GOT3 (cell line): ENCODE data around the gene CYP26B1.

ENCODE experiments used
- DNase-seq: peaks from one replicate; lab custom pipeline; 2025; ENCODE audit warnings: mixed read lengths; lab: John Stamatoyannopoulos, UW

CYP26B1 gene

GRCh38 chr2:72129681-72130340, 17.9 kb downstream of the CYP26B1 start:
- no peak for DNase-seq

GRCh38 chr2:72128843-72129227, 18.8 kb downstream of the CYP26B1 start:
- DNase-seq, result no peak

DNA sequence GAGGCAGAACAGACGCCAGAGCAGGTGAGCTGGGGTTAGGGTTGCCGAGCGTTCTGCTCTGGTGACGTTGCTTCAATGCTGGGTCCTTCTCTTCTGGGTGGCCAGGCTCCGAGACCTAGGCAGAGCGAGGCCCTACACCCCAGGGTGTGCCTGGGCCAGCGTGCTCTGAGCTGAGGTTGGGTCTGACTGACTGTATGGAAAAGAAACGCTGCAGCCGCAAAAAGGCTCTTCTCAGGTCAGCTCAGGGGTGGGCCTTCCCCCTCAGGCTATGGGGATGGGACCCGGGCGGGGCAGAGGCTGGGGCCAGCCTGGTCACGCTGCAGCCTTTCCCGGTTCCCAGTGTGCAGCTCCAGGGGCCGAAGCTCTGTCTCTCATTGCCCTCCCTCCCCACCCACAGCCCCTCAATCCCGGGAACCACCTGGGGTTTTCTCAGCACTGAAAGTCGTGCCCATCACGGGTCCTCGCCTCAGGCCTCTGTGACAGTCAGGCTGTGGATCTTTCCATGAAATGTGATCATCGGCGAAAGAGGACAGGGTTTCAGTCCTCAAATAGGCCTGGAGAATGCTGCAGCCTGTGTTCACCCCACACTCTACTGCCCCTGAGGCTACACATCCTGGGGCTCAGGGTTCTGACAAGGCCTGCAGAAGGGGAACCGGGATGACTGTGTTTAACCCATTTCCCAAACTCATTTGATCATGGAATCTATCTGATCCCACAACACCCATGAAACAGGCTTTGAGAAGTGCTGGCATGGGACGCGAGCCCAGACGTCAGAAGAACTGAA, 19.4 kb downstream of the CYP26B1 start:
- no peak for DNase-seq

DNA sequence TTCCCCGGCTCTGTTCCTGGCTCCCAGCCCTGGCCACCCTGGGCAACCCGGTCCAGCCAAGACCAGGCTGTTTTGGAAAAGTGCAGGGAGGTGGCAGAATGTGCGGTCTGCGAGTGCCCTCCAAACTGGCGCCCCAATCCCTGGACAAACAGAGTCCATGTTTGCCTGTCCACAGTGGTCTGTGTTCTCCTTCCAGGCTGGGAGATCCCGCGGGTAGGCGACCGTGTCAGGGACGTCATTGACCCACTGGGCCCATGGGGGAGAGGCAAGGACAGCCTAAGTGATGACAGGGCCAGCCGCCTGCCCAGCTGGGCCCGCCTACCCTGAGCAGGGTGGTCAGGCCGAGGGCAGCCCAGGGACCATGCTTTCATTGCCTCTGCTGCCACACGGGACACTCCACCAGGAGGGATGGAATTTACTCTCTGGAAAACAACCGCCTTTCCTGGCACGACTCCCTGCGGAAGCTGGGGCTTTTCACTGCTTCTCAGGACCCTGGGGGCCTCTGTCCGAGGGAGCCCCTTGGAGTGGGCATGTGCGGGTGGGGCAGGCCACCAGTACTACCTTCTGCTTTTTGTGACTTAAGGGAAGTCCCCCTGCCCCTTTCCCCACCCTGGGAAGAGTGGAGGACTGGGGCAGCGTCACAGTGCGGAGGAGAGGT, 20.1 kb downstream of the CYP26B1 start:
- DNase-seq, result no peak

DNA sequence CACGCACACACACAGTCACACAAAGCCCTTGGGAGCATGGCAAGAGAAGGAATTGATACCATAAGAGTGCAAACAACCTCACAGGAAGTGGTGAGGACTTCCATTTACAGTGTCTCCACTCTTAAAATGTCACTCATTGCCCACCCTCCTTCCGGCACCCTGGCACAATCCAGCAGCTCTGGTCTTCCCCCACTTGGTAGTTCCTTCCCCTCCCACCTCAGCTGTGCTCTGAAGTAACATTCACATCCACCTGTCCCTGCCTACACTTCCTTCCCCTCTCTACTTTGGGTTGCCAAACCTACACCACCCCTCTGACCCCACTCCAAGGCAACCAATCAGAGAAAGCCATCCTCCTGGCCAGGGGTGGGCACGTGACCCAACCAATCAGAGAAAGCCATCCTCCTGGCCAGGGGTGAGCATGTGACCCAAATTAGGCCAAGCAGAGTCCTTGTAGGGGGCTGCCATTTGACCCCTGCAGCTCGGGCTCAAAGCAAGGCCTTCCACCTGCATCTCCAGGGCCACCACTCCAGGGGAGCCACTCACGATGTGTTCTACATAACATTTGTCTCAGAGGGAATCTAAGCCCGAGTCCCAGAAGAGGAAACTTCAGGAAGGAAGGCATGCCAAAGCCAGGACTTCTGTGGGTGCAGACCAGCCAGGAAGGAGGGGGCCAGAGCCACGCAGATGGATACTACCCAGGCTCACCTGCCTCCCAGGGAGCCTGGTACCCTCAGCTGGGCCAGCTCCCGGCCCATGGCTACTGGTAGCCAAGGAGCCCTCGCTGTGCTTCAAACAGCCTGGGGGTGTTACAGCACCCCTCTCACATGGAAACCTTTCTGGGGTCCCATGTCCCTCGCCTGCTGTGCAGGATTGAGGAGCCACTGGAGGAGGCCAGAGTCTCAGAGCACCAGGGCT, 21.2 kb downstream of the CYP26B1 start:
- DNase-seq, result no peak

GRCh38 chr2:72124376-72124775, 23.3 kb downstream of the CYP26B1 start:
- no peak for DNase-seq

DNA sequence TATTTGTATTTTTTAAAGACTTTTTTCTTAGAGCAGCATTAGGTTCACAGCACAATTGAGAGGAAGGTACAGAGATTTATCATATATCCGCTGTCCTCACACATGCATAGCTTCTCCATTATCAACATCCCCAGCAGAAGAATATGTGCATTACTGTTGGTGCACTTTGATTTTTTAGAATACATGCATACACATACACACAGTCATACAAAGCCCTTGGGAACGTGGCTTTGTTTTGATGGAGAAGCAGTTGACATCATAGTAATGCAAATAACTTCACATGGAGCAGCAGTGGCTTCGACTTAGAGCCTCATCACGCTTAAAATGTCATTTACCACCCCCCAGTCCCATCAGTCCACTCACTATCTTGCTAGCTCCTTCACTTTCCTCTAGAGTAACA, 26.5 kb downstream of the CYP26B1 start:
- no peak for DNase-seq

GRCh38 chr2:72118951-72119350, 28.7 kb downstream of the CYP26B1 start:
- no peak for DNase-seq

- DNase-seq, result no peak
Measured at GRCh38 chr2:72118386-72118785, 29.3 kb downstream of the CYP26B1 start.

DNA sequence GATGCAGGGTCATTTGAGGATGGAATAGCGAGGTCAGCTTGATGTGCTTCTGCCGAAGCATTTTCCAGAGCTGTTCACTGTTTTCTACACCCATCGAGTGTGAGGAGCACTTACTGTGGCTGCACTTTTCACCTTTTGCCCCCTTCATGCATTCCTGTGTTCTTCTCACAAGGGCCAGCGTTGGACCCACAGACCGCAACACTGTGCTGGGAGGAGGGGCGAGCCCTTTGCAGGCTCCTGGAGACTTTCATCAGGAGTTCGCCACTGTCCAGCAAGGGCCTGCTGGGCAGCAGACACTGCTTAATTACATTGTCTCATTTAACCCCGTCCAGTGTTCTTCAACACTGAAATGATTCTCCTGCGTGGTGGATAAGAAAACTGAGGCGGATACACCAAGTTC, 29.9 kb downstream of the CYP26B1 start:
- DNase-seq, result no peak

GRCh38 chr2:72117029-72117428, 30.6 kb downstream of the CYP26B1 start:
- no peak for DNase-seq

- no peak for DNase-seq
Measured at GRCh38 chr2:72116081-72116533, 31.6 kb downstream of the CYP26B1 start.

GRCh38 chr2:72115110-72116080, 32.3 kb downstream of the CYP26B1 start:
- peak; percentile 87 for DNase-seq

DNA sequence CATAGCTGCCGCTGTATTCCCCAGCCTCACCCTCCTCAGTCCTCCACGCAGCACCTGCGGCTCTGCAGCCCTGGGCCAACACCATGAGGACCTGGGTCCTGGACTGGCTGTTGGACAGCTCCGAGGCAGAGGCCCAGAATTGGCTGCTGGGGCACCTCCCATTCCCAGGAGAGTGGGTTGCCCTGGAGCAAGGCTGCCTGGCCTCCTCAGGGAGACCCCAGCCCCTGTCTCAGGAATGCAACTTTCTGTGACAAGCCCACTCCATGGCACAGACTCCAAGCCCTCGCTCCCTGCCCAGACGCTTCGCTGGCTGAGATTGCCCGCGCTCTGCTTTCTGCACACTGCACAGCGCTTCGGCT, 33.0 kb downstream of the CYP26B1 start:
- no peak for DNase-seq

DNA sequence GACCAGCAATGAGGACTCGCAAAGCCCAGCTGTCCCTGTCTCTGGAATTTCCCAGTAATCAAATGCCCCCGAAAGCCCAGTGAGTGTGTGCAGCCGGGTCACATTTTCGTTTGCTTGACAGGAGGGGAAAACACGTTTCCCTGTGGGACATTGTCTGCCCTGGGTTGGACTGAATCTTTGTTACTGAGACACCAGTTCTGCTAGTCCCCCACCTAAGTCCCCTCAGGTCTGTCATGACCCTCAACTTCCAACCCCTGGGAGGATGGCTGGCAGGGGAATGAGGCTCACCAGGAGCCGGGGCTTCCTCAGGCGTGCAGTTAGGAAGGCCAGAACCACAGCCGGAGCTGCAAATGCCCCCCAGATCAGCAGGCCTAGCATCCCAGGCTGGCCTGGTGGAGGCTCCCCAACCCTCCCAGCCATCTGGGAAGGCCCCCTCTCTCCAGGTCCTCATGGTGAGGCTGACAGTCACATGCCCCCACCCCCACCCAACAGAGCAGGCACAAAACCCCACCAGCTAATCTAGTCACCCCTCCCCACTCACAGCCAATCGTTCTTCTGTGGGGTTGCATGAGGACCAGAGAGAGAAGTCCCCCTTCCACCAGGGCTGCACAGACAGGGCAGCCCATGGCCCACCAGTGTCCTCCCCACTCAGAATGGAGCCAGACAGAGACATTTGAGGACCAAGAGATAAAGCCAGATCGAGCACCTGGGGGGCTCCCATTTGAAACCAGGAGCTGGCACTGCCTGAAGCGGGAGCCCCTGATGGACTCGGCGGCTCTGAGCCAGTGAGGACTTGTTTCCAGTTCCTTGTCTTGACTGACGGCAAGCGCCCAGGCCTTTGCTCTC, 33.6 kb downstream of the CYP26B1 start:
- DNase-seq, result no peak

DNA sequence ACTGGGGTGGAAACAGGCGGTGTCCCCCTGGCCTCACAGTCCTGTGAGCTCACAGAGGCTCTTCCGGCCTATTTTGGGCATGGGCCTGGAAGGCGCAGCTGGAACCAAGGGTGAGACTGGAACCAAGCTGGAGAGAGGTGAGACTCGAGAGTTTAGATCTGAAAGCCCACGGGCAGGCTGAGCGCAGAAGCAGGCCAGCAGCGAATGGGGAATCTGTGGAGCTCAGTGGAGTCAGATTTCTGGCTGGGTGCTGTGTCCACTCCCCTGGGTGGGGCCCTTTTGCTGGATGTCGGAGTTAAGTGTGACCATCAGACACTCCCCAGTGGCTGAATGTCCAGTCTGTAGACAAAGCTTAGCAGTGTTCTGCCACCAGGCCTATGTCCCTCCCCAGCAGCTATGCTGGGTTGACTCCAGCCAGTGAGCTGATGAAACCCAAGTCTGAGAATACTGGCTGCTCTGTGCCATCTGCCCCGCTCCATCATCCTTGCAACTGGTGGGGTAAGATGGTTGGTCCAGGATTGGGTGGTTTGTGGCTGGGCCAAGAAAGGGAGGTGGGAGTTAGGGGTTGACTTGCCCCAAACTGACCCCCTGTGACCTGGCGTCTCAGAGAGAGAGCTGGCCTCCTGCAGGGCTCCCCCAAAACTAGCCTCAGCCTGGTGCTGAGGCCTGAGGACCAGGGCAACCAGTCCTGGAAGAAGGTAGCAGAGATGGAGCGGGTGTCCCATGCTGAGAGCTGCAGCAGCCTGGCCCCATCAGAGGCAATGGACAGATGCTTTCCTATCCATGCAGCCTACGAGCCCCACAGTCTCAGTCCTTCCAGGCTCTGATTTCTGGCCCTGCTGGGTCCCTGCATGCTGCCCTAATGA, 34.4 kb downstream of the CYP26B1 start:
- DNase-seq, result no peak

DNA sequence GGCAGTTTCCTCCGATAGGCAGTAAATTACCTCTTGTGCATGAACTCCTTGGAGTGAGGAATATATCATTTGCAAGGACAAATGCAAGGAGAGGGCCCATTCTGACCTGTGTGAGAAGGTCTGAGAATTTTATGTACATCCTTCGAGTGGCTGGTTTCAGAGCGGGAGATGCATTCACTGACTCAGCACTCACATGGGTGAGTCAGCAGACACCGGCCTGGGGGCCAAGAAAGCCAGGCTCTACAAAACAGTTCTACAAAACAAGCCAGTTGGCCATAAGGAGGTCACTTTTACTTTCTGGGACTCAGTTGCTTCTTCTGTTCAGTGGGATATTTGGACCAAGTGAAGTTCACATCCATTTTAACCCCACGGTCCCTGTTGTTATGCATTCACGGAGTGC, 35.3 kb downstream of the CYP26B1 start:
- no peak for DNase-seq

GRCh38 chr2:72111061-72111460, 36.6 kb downstream of the CYP26B1 start:
- no peak for DNase-seq

- no peak for DNase-seq
Measured at GRCh38 chr2:72109904-72110303, 37.8 kb downstream of the CYP26B1 start.
